GM11168 (cell line): ENCODE data around the gene CCDC154.
"Not testable (repeated sequence)": the region's sequence is repeated elsewhere in the genome, so short reads cannot be mapped to it uniquely, and the experiment has no call there.

ENCODE experiments used
- in situ Hi-C: fragments of 300-500 bp; cut with MboI; formaldehyde crosslinking; loops from one replicate; pipeline ENCODE4 v1.12.0; 2022; ENCODE audit warnings: low sequenced_read_pairs; ENCODE audit not compliant: unreplicated experiment

CCDC154 gene

GRCh38 chr16:1455190-1456171, 11.1 kb upstream of the CCDC154 start:
- in situ Hi-C loops, result no loop called here

DNA sequence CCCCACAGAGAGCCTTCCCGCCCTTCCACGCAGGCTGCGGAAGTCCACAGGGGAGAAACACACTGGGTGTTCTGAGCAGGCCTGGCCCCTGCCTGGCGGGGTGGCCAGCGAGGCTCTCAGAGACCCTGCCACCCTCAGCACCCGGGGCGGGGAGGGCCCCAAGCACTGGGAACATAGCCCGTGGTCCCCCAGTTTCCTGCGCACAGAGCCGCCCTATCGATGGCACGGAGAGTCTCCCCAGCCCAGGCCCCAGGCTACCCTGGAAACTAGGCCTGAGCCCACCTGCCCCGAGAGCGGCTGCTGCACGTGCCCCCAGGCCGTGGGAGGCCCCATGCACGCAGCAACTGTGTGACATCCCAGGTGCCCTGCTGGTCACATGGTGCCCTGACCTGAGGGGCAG, 10.2 kb upstream of the CCDC154 start:
- in situ Hi-C loops, result no loop called here

DNA sequence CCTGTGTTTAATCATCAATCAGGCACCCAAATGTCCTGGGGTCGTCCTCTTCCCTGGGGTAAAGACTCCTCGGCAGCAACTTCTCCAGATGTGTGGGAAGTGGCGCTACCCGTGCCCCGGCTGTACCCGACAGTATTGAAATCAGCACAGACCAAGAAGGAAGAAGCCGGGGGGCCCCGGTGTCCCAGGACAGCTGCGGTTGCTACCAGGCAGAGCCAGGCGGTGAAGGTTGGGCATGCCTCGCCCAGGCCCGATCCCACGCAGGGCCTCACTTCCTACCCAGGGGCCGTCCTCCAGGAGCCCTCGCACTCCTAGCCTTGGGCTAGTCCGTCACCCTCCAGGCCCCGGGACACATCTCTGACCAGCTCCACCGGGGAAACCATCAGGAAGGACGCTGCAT, 9.0 kb upstream of the CCDC154 start:
- in situ Hi-C loops, result no loop called here

DNA sequence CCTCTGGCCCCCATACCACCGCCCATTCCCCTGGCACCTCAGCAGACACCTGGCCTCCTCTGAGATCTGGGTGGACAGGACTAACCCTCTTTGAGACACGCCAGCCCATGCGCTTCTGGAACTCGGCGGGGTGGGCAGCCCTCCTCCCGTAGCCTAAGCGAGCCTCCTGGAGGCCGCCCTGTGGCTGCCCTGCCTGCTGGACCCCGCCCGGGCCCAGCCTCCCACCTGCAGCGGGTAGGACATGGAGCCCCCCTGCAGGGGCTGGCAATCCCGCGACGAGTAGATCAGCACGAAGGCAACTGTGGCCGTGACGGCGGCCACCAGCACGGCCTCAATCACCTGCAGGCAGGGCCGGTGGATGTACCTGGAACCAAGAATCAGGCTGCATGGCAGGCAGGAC, 8.2 kb upstream of the CCDC154 start:
- in situ Hi-C loops, result no loop called here

DNA sequence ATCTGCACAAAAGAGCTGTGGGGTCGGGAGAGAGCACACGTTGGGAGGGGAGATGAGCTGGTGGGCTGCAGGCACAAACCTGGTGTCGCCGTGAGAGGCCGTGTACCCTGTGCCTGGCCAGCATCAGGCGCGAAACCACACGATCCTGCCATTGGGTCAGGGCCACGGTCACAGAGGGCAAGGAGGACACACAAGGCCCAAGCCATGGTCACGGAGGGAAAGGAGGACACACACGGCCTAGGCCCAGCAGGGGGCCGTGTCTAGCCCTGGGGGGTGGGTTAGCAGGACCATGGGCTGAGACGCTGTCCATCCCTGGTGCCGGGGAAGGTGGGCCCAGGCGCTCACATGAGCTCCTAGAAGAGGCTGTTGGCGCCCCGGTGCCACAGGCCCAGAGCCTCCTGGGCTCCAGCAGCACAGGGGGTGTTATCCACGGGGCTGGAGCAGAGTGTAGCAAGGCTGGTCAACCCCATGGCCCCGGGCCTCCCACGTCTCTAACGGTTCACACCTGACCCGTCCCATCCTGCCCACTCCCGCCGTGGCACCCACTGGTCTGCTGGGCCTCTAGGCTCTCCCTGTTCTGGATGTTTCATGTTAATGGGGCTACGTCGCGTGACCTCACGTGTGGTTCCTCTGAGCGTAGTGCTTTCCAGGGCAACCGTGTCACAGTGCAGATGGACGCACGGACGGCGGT, 7.5 kb upstream of the CCDC154 start:
- in situ Hi-C loops, result no loop called here

GRCh38 chr16:1450841-1451240, 6.5 kb upstream of the CCDC154 start:
- in situ Hi-C loops, result no loop called here

DNA sequence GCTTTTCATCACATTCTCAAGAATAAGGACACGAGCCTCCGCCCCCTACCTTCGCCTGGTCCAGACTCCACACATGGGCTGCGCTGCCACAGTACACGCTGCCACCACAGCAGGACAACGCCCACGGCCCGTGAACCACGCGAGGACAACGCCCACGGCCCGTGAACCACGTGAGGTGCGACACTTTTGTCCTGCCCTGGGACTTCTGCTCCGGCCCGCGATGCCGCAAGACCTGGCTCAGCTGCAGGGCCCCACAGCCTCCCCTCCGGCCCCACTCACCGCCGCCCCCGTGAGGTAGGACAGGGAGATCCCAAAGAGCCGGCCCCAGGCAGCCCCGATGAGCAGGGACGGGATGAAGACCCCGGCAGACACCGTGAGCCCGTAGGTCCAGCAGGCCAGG, 5.9 kb upstream of the CCDC154 start:
- in situ Hi-C loops, result no loop called here

- in situ Hi-C loops, result no loop called here
Measured at GRCh38 chr16:1449201-1449788, 4.9 kb upstream of the CCDC154 start.

DNA sequence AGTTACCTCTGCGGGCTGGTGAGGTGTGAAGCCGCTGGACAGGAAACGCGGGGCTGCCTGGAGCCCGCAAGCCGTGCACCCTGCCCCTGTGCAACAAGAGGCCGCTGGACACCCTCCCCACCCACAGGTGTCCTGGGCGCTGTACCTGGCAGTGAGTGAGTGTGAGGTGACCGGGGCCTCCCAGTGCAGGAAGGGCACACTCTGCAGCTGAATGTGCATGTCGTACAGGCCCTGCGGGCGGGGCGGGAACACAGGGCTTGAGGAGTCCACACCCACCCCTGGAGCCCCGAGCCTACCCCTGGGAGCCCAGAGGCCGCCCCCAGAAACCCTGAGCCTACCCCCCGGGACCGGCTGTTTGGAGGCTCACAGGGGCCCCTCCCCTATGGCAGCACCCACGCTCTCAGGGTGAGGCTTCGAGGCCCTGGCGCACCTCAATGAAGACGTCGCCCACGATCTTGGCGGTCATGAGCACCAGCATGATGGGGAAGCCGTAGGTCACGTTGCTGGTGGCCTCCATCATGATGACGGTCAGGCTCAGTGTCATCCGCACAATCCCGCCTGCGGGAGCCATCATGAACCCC, 4.3 kb upstream of the CCDC154 start:
- in situ Hi-C loops, result no loop called here

DNA sequence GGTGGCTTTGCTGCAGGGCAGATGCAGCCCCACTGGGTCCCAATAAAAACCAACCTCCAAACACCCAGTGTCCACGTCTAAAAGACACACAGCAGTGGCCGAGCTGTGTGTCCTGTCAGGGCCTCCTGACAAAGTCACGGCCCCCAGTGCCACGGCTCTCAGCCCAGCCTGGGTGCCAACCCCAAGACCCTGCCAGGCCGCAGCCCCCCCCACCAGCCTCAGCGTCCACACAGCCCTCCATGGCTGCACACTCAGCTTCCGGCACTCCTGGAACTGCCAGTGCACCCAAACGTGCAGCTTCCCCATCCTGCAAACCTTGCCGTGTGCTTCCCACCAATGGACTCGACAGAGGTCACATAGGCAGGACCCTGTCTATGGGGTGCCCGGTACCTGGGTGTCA, 3.6 kb upstream of the CCDC154 start:
- in situ Hi-C loops, result no loop called here

- in situ Hi-C loops, result no loop called here
Measured at GRCh38 chr16:1446296-1447080, 2.1 kb upstream of the CCDC154 start.

DNA sequence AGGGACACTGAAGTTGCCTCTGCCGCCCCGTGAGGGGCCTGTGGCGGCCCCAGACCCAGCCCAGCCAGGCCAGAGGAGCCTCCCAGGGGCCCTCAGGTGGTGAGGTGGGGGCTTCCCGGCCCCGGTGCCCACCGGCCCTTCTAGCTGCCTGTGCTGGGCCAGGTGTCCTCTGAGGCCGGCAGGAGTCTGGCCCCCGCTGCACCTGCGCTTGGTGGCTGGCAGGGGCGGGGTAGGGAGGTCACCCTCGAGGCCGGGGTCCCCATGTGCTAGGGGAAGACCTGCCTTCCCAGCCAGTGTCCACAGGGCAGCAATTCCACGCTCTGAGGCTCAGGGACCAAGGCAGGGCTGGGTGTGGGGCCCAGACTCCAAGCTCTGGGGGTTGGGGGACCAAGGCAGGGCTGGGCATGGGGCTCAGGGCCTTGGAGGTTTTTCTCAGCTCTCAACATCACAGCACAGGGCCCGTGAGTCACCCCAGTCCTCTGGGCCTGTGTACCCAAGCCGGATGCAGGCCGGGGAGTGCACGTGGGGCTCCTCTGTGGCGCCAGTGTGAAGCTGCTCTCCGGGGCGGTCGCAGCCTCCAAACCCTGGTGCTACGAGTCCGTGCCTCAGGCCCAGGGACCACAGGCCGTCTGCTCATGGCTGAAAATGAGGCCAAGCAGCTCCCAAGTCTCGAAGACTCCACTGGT, 1.3 kb upstream of the CCDC154 start:
- in situ Hi-C loops, result no loop called here

- in situ Hi-C loops, result no loop called here
Measured at GRCh38 chr16:1444730-1445517, 568 bp upstream of the CCDC154 start.

DNA sequence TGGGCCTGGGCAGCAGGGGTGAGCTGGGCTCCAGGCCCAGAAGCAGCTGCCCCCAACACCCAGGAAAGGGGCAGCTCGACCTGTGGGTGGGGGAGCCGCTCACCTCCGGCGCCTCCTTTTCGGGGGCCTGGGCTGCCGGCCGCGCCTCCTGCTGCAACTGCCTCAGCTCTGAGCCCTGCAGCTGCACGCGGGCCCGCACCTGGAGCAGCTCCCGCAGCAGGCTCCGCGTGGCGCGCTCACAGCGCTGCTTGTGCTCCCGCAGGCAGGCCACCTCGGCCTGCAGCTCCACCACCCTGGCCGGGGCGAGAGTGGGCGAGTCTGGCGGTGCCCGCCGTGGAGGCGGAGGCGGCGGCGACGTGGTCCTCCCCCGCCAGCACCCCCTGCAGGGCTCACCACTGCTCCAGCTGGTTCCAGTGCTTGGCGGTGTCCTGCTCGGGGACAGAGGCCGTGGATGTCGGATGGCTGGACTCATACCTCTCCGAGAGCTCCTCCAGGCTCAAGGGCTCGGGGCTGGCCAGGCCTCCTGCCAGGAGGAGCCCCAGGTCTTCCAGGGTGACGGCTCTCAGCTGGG, 868 bp downstream of the CCDC154 start:
- in situ Hi-C loops, result no loop called here

- in situ Hi-C loops, result no loop called here
Measured at GRCh38 chr16:1442697-1443096, 1.7 kb downstream of the CCDC154 start.

- in situ Hi-C loops, result no loop called here
Measured at GRCh38 chr16:1441391-1441829, 2.9 kb downstream of the CCDC154 start.

- in situ Hi-C loops, result not testable (repeated sequence)
Measured at GRCh38 chr16:1439699-1440074, 4.7 kb downstream of the CCDC154 start.

- in situ Hi-C loops, result no loop called here
Measured at GRCh38 chr16:1439058-1439698, 5.2 kb downstream of the CCDC154 start.
